ENCODE measurements around the gene TMEM202. TPM values are rescaled to one million over a fixed set of nuclear protein-coding genes. Genes with fewer than 3 reads are reported as not detected.

TMEM202 gene
- total and polyA plus RNA-seq, 2 experiments from 2014 or later, result not detected

- H3K27ac Mint-ChIP-seq, result no peak overlapping the region
- no peaks in the 10 kb centered on the region for H3F3A ChIP-seq (replicated peaks; ENCODE audit: low read depth)
- no peak overlapping the region for H3K4me2 ChIP-seq
- TF ChIP-seq NANOG (IDR thresholded peaks at IDR 0.05; ENCODE audit: borderline replicate concordance) (no peak), STAT1 (IDR thresholded peaks at IDR 0.05; ENCODE audit: unreplicated experiment) (no peak), REST (IDR thresholded peaks at IDR 0.05; ENCODE audit: unreplicated experiment) (no peak), EZH2phosphoT487 (IDR thresholded peaks at IDR 0.05; ENCODE audit: unreplicated experiment) (no peak), EZH2 (IDR thresholded peaks at IDR 0.05; ENCODE audit: low read depth, unreplicated experiment) (no peak), ZNF331 (CRISPR knock-in tag; IDR thresholded peaks at IDR 0.05; ENCODE audit: low read depth) (no peak), CTCF (conservative IDR thresholded peaks at IDR 0.05; ENCODE audit: low read depth in 2 of 2) (no peak)
- H3K4me1 ChIP-seq (ENCODE audit: insufficient read depth), result no peaks in the 10 kb centered on the region
- H3K4me3 Mint-ChIP-seq, result no peak overlapping the region
- ATAC-seq, result no peak
- no peak overlapping the region for H3K4me3 ChIP-seq
- no peak overlapping the region for H3K27ac ChIP-seq (ENCODE audit: low read depth)
- no peaks in the 10 kb centered on the region for H3K4me1 Mint-ChIP-seq
- no peaks in the 10 kb centered on the region for H3K79me2 ChIP-seq (replicated peaks; ENCODE audit: insufficient read depth)
- no peaks in the 10 kb centered on the region for H3K9me2 ChIP-seq (ENCODE audit: insufficient read depth)
- H3K36me3 Mint-ChIP-seq (ENCODE audit: low read depth), result no peaks in the 10 kb centered on the region
- no peak for DNase-seq (ENCODE audit: low spot score)
- no peaks in the 10 kb centered on the region for H4K20me1 ChIP-seq (replicated peaks; ENCODE audit: insufficient read depth)
- H3K27me3 ChIP-seq (ENCODE audit: insufficient read depth), result peaks cover 17% of the 10 kb centered on the region
- no peaks in the 10 kb centered on the region for H3K36me3 ChIP-seq (ENCODE audit: insufficient read depth)
- 0 out of 3 replicates have a peak, but pooled peaks cover 2% of the 10 kb centered on the region for H3K9me3 Mint-ChIP-seq
- H3K27me3 Mint-ChIP-seq (ENCODE audit: insufficient read depth, low read depth, poor library complexity), result no peaks in the 10 kb centered on the region
- no peak overlapping the region for H2AFZ ChIP-seq
Measured at GRCh38 chr15:72406936-72407335, 8.8 kb downstream of the TMEM202 start.

- H3K27me3 ChIP-seq (ENCODE audit: insufficient read depth), result peaks cover 9% of the 10 kb centered on the region
- no peak overlapping the region for H3K4me3 Mint-ChIP-seq
- DNase-seq (ENCODE audit: low spot score), result no peak
- no peak overlapping the region for H3K4me3 ChIP-seq
- H3K9me3 Mint-ChIP-seq, result peaks cover 2% of the 10 kb centered on the region; the same call in 1 of the 3 replicates
- TF ChIP-seq POLR2AphosphoS5 (IDR thresholded peaks at IDR 0.05; ENCODE audit: low read depth), result no peak
- no peak for TF ChIP-seq EZH2 (IDR thresholded peaks at IDR 0.05; ENCODE audit: low read depth, unreplicated experiment)
- TF ChIP-seq NANOG (IDR thresholded peaks at IDR 0.05; ENCODE audit: borderline replicate concordance), result no peak
- TF ChIP-seq EZH2phosphoT487 (IDR thresholded peaks at IDR 0.05; ENCODE audit: unreplicated experiment), result no peak
- TF ChIP-seq JUNB (IDR thresholded peaks at IDR 0.05; ENCODE audit: unreplicated experiment), result no peak
- no peak for TF ChIP-seq CTCF (conservative IDR thresholded peaks at IDR 0.05; ENCODE audit: low read depth in 2 of 2)
- H4K20me1 ChIP-seq (replicated peaks; ENCODE audit: insufficient read depth), result no peaks in the 10 kb centered on the region
- no peaks in the 10 kb centered on the region for H3K36me3 Mint-ChIP-seq (ENCODE audit: low read depth)
- no peak overlapping the region for H3K4me2 ChIP-seq
- H3K79me2 ChIP-seq (replicated peaks; ENCODE audit: insufficient read depth), result no peaks in the 10 kb centered on the region
- no peaks in the 10 kb centered on the region for H3K4me1 ChIP-seq (ENCODE audit: insufficient read depth)
- H3K27ac ChIP-seq (ENCODE audit: low read depth), result no peak overlapping the region
- H3K27me3 Mint-ChIP-seq (ENCODE audit: insufficient read depth, low read depth, poor library complexity), result no peaks in the 10 kb centered on the region
- ATAC-seq, result no peak
- no peaks in the 10 kb centered on the region for H3K9me2 ChIP-seq (ENCODE audit: insufficient read depth)
- no peaks in the 10 kb centered on the region for H3F3A ChIP-seq (replicated peaks; ENCODE audit: low read depth)
- H3K4me1 Mint-ChIP-seq, result no peaks in the 10 kb centered on the region
- no peak overlapping the region for H2AFZ ChIP-seq
- H3K36me3 ChIP-seq (ENCODE audit: insufficient read depth), result no peaks in the 10 kb centered on the region
- no peak overlapping the region for H3K27ac Mint-ChIP-seq
Measured at GRCh38 chr15:72411111-72411510, 13.0 kb downstream of the TMEM202 start.
